ENCODE measurements around the gene EFNB2. TPM values are rescaled to one million over a fixed set of nuclear protein-coding genes. Genes with fewer than 3 reads are reported as not detected.

EFNB2 gene
- total RNA-seq, 1 donor from 2014 or later = 47.0 TPM

DNA sequence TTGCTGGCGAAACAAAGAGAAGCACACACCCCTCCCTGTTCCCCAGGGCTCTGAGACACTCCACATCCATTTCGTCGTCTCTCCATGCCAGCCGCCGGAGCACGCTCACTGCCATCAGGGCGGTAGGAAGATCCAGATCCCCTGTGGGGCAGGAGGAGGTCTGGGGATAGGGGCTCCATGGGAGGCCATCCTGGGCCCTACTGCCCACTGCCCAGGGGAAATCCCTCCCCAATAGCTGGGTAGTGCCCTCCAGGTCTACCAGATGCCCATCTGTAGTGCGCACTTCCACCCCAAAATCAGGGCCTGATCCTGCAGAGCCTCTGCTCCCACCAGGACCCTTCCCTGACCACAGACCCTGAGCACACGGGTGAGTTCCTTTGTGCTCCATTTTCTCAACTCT, 80.3 kb downstream of the EFNB2 start:
- ATAC-seq = no peak

DNA sequence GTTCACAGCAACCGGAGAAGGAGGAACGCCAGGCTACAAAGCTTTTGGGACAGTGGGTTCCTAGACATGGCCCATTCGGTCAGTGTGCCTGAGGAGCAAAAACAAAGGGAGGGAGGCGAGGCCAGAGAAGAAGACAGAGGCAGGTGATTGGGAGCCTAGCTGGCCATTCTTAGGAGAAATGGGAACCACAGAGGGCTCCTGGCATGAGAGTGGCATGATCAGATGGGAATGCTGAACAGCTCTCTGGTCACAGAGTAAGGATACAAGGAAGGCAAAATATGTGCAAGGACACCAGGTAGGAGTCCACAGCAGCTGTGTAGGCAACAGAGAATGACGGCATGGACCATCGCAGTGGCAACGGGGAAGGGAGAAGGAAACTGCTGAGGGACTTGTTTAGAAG, 82.4 kb downstream of the EFNB2 start:
- DNase-seq (no peak), ATAC-seq (no peak)
- no peaks in the 10 kb centered on the region for H3K4me1 ChIP-seq
- H3K27me3 ChIP-seq (ENCODE audit: low read depth) = no peaks in the 10 kb centered on the region
- intact Hi-C loops (cut with DNase I) = no loop called here
- H3K9me3 ChIP-seq = no peaks in the 10 kb centered on the region
- TF ChIP-seq, protein P1, sequence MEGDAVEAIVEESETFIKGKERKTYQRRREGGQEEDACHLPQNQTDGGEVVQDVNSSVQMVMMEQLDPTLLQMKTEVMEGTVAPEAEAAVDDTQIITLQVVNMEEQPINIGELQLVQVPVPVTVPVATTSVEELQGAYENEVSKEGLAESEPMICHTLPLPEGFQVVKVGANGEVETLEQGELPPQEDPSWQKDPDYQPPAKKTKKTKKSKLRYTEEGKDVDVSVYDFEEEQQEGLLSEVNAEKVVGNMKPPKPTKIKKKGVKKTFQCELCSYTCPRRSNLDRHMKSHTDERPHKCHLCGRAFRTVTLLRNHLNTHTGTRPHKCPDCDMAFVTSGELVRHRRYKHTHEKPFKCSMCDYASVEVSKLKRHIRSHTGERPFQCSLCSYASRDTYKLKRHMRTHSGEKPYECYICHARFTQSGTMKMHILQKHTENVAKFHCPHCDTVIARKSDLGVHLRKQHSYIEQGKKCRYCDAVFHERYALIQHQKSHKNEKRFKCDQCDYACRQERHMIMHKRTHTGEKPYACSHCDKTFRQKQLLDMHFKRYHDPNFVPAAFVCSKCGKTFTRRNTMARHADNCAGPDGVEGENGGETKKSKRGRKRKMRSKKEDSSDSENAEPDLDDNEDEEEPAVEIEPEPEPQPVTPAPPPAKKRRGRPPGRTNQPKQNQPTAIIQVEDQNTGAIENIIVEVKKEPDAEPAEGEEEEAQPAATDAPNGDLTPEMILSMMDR (IDR thresholded peaks at IDR 0.05) = no peak
- no peak overlapping the region for H3K4me3 ChIP-seq
- no peak overlapping the region for H3K27ac ChIP-seq
- H3K36me3 ChIP-seq = no peaks in the 10 kb centered on the region

More for the DNA sequence above, 80.3 kb downstream of the EFNB2 start:
- TF ChIP-seq, protein P1 (IDR thresholded peaks at IDR 0.05) = no peak
- intact Hi-C loops (cut with DNase I) = no loop called here
- H3K27me3 ChIP-seq (ENCODE audit: low read depth) = no peaks in the 10 kb centered on the region
- H3K36me3 ChIP-seq = no peaks in the 10 kb centered on the region
- no peak for DNase-seq
- H3K4me3 ChIP-seq = no peak overlapping the region
- H3K27ac ChIP-seq = no peak overlapping the region
- no peaks in the 10 kb centered on the region for H3K4me1 ChIP-seq
- H3K9me3 ChIP-seq = no peaks in the 10 kb centered on the region

DNA sequence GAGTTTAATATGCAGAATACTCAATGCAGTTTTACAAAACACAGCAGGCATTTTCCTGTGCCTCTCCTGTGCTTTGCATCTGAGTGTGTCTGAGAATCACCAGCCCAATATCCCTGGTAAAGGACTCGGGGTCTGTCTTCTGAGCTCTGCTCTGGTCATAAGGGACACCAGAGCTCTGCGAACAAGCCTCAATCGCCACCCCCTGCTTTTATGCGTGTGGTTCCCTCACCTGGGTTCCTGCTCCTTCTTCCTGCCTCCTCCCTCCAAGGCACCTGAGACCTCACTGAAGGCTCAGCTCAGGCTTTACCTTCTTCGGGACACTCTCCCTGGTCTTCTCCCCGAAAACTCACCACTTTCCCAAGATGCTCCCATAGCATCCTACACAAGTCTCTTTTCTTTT, 84.5 kb downstream of the EFNB2 start:
- H3K4me1 ChIP-seq = no peaks in the 10 kb centered on the region
- ATAC-seq (no peak), DNase-seq (no peak)
- no peaks in the 10 kb centered on the region for H3K27me3 ChIP-seq (ENCODE audit: low read depth)
- intact Hi-C loops (cut with DNase I) = no loop called here
- no peaks in the 10 kb centered on the region for H3K36me3 ChIP-seq
- H3K9me3 ChIP-seq = no peaks in the 10 kb centered on the region
- H3K4me3 ChIP-seq = no peak overlapping the region
- TF ChIP-seq, protein P1 (IDR thresholded peaks at IDR 0.05) = no peak
- no peak overlapping the region for H3K27ac ChIP-seq

DNA sequence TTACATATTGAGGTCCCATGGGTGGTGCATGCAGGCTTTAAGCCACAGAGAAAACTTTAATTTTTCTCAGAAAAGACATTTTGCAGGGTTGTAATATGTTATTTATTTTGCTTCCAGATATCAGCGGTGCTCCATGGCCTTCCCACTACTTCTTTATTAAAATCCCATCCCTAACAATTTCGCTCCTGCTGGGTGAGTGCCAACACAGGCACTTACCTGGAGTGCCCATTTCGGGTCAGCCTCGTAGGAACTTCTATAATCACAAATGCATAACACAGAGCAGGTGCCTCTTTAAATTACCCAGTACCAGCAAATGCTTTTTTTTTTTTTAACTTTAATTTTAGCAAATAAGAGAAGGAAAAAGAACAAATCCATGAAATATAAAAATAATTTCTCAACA, 86.4 kb downstream of the EFNB2 start:
- TF ChIP-seq, protein P1 (IDR thresholded peaks at IDR 0.05) = no peak
- no peak for DNase-seq
- H3K4me1 ChIP-seq = no peaks in the 10 kb centered on the region

DNA sequence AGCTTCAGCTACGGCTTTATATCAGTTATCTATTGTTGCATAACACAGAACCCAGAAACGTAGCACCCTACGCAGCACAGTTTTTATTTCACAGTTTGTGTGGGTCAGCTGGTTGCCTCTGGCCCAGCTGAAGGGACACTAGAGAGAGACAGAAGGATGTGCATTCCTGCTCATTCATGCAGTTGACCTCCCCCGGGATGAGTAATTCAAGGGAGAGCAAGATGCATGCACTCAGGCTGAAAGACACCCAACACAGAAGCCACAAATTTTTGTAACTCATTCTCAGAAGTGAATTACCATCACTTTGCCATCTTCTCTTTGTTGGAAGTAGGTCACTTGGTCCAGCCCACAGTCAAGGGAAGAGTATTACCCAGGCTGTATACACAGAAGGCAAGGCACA, 89.5 kb downstream of the EFNB2 start:
- no peak for DNase-seq

More for the DNA sequence above, 86.4 kb downstream of the EFNB2 start:
- intact Hi-C loops (cut with DNase I) = no loop called here
- ATAC-seq = no peak
- Histone ChIP-seq H3K36me3 (no peaks in the 10 kb centered on the region), H3K4me3 (no peak overlapping the region), H3K9me3 (no peaks in the 10 kb centered on the region), H3K27me3 (ENCODE audit: low read depth) (no peaks in the 10 kb centered on the region), H3K27ac (no peak overlapping the region)

More for the DNA sequence above, 89.5 kb downstream of the EFNB2 start:
- intact Hi-C loops (cut with DNase I) = no loop called here
- Histone ChIP-seq H3K4me1 (no peaks in the 10 kb centered on the region), H3K9me3 (no peaks in the 10 kb centered on the region), H3K27me3 (ENCODE audit: low read depth) (no peaks in the 10 kb centered on the region), H3K27ac (no peak overlapping the region), H3K36me3 (no peaks in the 10 kb centered on the region), H3K4me3 (no peak overlapping the region)
- no peak for ATAC-seq
- TF ChIP-seq, protein P1 (IDR thresholded peaks at IDR 0.05) = no peak
